ENCODE results near the gene HOXA6.

HOXA6 gene

GRCh38 chr7:27184337-27185012 lies 36.9 kb upstream of the HOXA6 start:
- DNase-seq (ENCODE audit: low spot score) = no peak

- DNase-seq (ENCODE audit: low spot score) = no peak
Measured at GRCh38 chr7:27183682-27184336, 36.2 kb upstream of the HOXA6 start.

- no peak for DNase-seq (ENCODE audit: low spot score)
Measured at GRCh38 chr7:27182861-27183681, 35.5 kb upstream of the HOXA6 start.

GRCh38 chr7:27182285-27182841 lies 34.8 kb upstream of the HOXA6 start:
- DNase-seq (ENCODE audit: low spot score) = no peak

- no peak for DNase-seq (ENCODE audit: low spot score)
Measured at GRCh38 chr7:27181795-27182275, 34.3 kb upstream of the HOXA6 start.

- no peak for DNase-seq (ENCODE audit: low spot score)
Measured at GRCh38 chr7:27180431-27181420, 33.2 kb upstream of the HOXA6 start.

GRCh38 chr7:27179503-27180430 lies 32.2 kb upstream of the HOXA6 start:
- DNase-seq (ENCODE audit: low spot score) = peak; percentile 42

- no peak for DNase-seq (ENCODE audit: low spot score)
Measured at GRCh38 chr7:27179030-27179429, 31.5 kb upstream of the HOXA6 start.

- no peak for DNase-seq (ENCODE audit: low spot score)
Measured at GRCh38 chr7:27178366-27178765, 30.8 kb upstream of the HOXA6 start.

- no peak for DNase-seq (ENCODE audit: low spot score)
Measured at GRCh38 chr7:27177795-27178320, 30.3 kb upstream of the HOXA6 start.

- DNase-seq (ENCODE audit: low spot score) = no peak
Measured at GRCh38 chr7:27176962-27177794, 29.6 kb upstream of the HOXA6 start.

GRCh38 chr7:27176524-27176845 lies 28.9 kb upstream of the HOXA6 start:
- no peak for DNase-seq (ENCODE audit: low spot score)

- DNase-seq (ENCODE audit: low spot score) = no peak
Measured at GRCh38 chr7:27175626-27176523, 28.3 kb upstream of the HOXA6 start.

GRCh38 chr7:27174874-27175625 lies 27.5 kb upstream of the HOXA6 start:
- DNase-seq (ENCODE audit: low spot score) = no peak

- no peak for DNase-seq (ENCODE audit: low spot score)
Measured at GRCh38 chr7:27173956-27174873, 26.6 kb upstream of the HOXA6 start, which contains the start of gene HOXA10. Gene HOXA10, minus strand, starts transcription at chr7:27174320. Its CDS starts 14 bp downstream, at chr7:27174306.

GRCh38 chr7:27173511-27173955 lies 26.0 kb upstream of the HOXA6 start:
- no peak for DNase-seq (ENCODE audit: low spot score)

All from hematopoietic multipotent progenitor cell treated with erythropoietin and hydrocortisone succinate and interleukin-3 and kit ligand, for 15 days (in vitro differentiated cells).